Smooth muscle cell of the pulmonary artery (primary cell): ENCODE results near the gene EVI2B. TPM values are rescaled to one million over a fixed set of nuclear protein-coding genes. Genes with fewer than 3 reads are reported as not detected.

ENCODE experiments used
- total RNA-seq: library from RNA; depleted of rRNA; stranded (reverse); fragments of >200 nt; gene quantifications from 2 replicates; pipeline ENCODE4 v1.2.3, GENCODE V29; 2014

The EVI2B gene, protein sequence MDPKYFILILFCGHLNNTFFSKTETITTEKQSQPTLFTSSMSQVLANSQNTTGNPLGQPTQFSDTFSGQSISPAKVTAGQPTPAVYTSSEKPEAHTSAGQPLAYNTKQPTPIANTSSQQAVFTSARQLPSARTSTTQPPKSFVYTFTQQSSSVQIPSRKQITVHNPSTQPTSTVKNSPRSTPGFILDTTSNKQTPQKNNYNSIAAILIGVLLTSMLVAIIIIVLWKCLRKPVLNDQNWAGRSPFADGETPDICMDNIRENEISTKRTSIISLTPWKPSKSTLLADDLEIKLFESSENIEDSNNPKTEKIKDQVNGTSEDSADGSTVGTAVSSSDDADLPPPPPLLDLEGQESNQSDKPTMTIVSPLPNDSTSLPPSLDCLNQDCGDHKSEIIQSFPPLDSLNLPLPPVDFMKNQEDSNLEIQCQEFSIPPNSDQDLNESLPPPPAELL
- 0.07 and 0.13 TPM in 2 replicates for total RNA-seq

DNA sequence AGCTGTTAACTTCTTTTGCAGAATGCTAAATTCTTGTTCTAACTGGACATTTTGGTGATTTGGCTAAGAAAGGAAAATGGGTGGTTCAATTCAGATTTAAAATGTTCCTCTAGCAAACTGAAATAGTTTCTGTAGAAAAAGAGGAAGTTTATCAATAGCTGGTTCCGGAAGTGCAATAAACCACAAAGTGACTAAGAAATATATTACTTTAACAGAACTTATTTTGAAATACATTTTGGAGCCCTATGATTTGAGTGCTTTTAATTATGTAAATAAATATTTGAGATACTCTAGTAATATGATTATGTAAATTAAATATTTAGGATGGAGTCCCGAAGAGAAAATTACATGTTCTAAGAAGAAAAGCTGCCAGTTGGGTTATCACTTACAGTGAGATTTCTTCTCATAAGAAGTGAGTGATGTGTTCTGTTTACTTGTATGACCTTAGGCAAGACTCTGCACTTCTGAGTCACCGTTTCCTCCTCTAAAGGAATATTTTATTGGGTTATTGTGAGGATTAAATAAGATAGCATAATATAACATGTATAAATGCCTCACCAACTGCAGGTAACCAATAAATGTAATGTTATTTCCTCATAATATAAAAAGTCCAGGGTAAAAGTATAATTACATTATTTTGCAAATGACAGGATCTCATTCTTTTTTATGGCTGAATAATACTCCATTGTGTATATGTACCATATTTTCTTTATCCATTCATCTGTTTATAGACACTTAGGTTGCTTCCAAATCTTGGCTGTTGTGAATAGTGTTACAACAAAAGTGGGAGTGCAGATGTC is at the start of gene EVI2B:
EVI2B (minus strand) TSS at position 73 of the 800 bp plus-strand sequence. CDS start 8,445 bp downstream, outside the sequence.

GRCh38 chr17:31321481-31321880 is 7.6 kb upstream of the EVI2B start, which contains the start of gene EVI2A:
TSS of gene EVI2A (minus strand) at chr17:31321622. CDS start at chr17:31319013, 2,609 bp downstream.

GRCh38 chr17:31297090-31297489 is 16.8 kb downstream of the EVI2B start, which contains the start of gene OMG:
TSS of gene OMG (minus strand) at chr17:31297239. CDS start at chr17:31296331, 908 bp downstream.

Other genes starting within 250 kb of the EVI2B start
- 79.4 and 98.5 TPM in 2 replicates for gene NF1, start 219.1 kb downstream of the EVI2B start, total RNA-seq
- 0.26 and 0.30 TPM in 2 replicates for gene OMG, start 16.8 kb downstream of the EVI2B start, total RNA-seq
- 1.4 and 2.5 TPM in 2 replicates for gene EVI2A, start 7.6 kb upstream of the EVI2B start, total RNA-seq
- 0.23 and 0.46 TPM in 2 replicates for gene RAB11FIP4, start 77.6 kb upstream of the EVI2B start, total RNA-seq